Placental pericyte (primary cell): ENCODE data around the gene GPR4. TPM values are rescaled to one million over a fixed set of nuclear protein-coding genes. Genes with fewer than 3 reads are reported as not detected.

Source experiments
- small RNA-seq: library from RNA; depleted of rRNA; stranded (forward); fragments of <200 nt; gene quantifications from one replicate; pipeline ENCODE3, GENCODE V24; 2012; ENCODE audit warnings: low replicate concordance
- total RNA-seq: library from RNA; depleted of rRNA; stranded (reverse); fragments of >200 nt; gene quantifications from 2 replicates; pipeline ENCODE4 v1.2.3, GENCODE V29; 2012

GPR4 gene
- total RNA-seq, result under 0.01 and 0.72 TPM in 2 replicates

DNA sequence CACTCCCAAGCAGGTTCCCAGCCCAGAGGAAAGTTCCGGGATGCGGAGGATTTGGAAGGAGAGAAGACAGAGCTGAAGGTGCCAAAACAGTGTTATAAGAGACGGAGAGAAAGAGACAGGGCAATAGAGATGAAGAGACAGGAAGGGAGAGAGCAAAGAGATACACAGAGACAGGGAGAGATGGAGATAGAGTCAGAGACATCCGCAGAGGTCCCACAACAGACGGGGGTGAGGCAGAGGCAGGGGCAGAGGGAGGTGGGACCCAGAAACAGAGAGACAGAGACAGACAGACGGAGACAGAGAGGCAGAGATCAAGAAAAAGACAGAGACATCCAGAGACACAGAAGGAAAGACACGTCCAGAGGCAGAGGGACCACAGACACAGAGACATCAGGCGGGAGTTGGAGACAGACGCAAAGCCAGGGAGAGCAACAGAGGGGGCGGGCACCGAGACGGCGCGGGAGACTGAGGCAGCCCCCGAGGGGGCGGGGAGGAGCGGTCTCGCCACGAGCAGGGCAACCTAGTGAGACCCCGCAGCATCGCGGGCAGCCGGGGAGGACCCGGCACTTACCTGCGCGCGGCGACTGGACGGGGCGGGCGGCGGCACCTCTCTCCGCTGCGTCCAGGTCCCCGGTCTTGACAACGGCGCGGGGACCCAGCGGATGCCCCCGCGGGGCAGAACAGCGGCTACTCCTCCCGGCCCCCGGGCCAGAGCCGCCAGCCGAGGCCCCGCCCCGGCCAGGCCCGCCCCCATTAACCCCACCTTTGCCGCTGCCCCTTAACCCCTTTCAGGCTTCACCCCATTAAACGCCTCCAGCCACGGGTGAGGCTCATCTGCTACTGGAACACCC, at the start of gene GPR4:
GPR4 (minus strand) TSS at position 689 of the 851 bp plus-strand sequence. CDS start 10,346 bp downstream, outside the sequence.

DNA sequence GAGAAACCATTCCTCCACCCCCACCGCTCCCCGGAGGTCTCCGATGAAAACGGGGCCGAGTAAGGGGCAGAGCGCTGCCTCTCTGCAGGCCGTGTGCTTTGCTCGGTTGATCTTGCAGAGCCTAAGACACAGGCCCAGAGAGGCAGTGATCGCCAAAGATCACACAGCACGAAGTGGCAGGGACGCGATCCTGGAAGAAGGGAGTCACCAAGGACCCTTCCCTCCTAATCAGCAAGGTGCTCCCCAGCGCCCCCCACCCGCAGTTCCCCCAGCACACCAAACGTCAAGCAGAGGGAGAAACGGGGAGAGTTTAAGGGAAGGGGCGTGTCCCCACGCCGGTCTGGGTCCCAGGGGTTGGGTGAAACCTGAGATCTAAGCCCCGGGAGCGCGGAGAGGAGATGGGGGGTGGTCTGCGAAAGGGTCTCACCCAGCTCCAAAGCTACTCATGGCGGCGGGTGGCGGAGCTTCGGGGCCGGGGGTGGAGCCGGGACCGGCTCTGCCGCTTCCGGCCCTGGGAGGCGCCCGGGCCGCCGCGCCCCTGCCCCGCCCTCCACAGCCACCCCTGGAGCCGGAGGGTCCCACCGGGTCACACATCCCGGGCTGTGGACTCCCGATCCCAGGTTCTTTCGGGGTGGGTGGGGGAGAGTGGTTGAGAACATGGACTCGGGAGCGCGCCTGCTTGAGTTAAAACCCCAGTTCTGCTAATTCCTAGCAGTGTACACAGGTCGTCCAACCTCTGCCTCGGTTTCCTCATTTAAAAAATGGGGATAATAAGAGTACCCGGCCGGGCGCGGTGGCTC, 37.1 kb upstream of the GPR4 start, which contains the start of gene EML2:
EML2 (minus strand) TSS at position 468 of the 800 bp plus-strand sequence; CDS start at position 447, 21 bp downstream.

DNA sequence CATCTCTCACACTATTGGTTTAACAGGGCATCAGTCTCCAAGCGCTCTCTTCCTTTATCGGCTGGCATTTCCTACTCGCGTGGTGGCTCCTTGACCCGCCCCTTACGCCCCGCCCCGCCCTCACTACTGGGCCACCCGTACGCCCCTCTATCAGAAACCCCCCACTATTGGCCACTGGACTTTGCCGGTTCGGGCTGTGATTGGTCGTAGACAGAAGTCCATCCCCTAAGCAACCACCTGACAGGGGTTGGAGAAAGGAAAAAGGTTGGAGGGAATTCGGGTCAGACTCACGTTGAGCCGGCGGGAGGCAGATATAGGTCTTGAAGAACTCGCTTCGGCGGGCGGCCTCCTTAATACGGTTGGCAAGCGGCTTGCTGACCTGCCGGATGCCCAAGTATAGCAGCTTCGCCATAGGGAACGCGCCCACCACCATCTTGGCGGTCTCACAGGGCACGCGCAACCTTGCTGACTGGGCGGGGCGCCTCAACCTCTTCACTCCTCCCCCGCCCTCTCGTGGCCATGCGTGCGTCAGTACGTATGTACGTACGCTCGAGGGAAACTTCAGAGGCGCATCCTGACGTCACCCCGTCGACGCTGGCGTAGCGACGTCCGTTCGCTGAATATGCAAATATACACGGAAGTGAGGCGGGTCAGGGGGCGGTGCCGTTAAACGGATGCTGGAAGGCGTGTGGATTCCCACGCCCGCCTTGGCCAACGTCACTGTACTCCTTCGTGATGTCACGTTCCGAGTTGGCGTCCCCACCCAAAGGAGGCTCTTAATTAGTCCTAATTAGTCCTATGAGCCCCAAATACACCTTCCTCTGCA, 17.5 kb downstream of the GPR4 start, which contains the start of gene OPA3:
OPA3 (minus strand) TSS at position 471 of the 826 bp plus-strand sequence; CDS start at position 433, 38 bp downstream.

Small RNA genes within 50 kb of the gene (small RNA-seq; reads per million reads assigned to genes)
- gene RN7SL836P, result not detected

Other genes starting within 250 kb of the GPR4 start
- 39.6 and 46.1 TPM in 2 replicates for gene ERCC2, start 231.6 kb downstream of the GPR4 start, total RNA-seq
- 1.3 and 8.9 TPM in 2 replicates for gene PPP1R13L, start 197.1 kb downstream of the GPR4 start, total RNA-seq
- 7.7 and 16.3 TPM in 2 replicates for gene POLR1G, start 195.6 kb downstream of the GPR4 start, total RNA-seq
- gene ERCC1, start 178.3 kb downstream of the GPR4 start, total RNA-seq, result 79.0 and 128 TPM in 2 replicates
- gene FOSB, start 134.2 kb downstream of the GPR4 start, total RNA-seq, result 3.6 and 5.9 TPM in 2 replicates
- 7.7 and 9.2 TPM in 2 replicates for gene RTN2, start 105.2 kb downstream of the GPR4 start, total RNA-seq
- 0.43 and 1.5 TPM in 2 replicates for gene PPM1N, start 103.8 kb downstream of the GPR4 start, total RNA-seq
- 89.9 and 243 TPM in 2 replicates for gene VASP, start 94.7 kb downstream of the GPR4 start, total RNA-seq
- 9.2 and 12.9 TPM in 2 replicates for gene OPA3, start 17.4 kb downstream of the GPR4 start, total RNA-seq
- gene EML2, start 37.2 kb upstream of the GPR4 start, total RNA-seq, result 42.9 and 56.2 TPM in 2 replicates
- not detected in 2 replicates for gene GIPR, start 66.0 kb upstream of the GPR4 start, total RNA-seq
- gene SNRPD2, start 89.7 kb upstream of the GPR4 start, total RNA-seq, result 157 and 234 TPM in 2 replicates
- 20.6 and 29.8 TPM in 2 replicates for gene QPCTL, start 90.5 kb upstream of the GPR4 start, total RNA-seq
- 6.6 and 10.5 TPM in 2 replicates for gene FBXO46, start 128.7 kb upstream of the GPR4 start, total RNA-seq
- under 0.01 TPM in 1 of 2 replicates, not detected in the other for gene MEIOSIN, start 131.2 kb upstream of the GPR4 start, total RNA-seq
- 9.7 and 10.1 TPM in 2 replicates for gene SIX5, start 167.0 kb upstream of the GPR4 start, total RNA-seq
- 26.9 and 29.5 TPM in 2 replicates for gene DMPK, start 180.3 kb upstream of the GPR4 start, total RNA-seq
- gene DMWD, start 190.6 kb upstream of the GPR4 start, total RNA-seq, result 44.9 and 84.2 TPM in 2 replicates
- gene RSPH6A, start 213.1 kb upstream of the GPR4 start, total RNA-seq, result 0.22 and 0.43 TPM in 2 replicates